Kasumi-1 (cell line): Measurements from ENCODE around the gene PHACTR4.
"Not testable (repeated sequence)": the region's sequence is repeated elsewhere in the genome, so short reads cannot be mapped to it uniquely, and the experiment has no call there.

ENCODE experiments used
- DNase-seq, 2 experiments: peaks; one replicate each; lab custom pipeline; 2025; lab: John Stamatoyannopoulos, UW

Gene PHACTR4

DNA sequence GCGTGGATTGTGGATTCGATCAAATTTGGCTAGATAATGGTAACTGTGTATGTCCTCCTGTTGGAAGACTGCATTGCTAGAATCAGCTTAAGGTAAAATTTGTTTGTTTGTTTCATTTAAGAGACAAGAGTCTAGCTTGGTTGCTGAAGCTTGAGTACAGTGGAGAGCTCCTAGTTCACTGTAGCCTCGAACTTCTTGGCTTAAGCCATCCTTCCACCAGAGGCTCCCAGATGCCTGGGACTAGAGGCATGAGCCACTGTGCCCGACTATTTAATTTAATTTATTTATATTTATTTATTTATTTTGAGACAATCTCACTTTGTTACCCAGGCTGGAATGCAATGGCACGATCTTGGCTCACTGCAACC, 1.5 kb downstream of the PHACTR4 start:
- DNase-seq, result peak in 1 of 2 experiments; percentile 11

DNA sequence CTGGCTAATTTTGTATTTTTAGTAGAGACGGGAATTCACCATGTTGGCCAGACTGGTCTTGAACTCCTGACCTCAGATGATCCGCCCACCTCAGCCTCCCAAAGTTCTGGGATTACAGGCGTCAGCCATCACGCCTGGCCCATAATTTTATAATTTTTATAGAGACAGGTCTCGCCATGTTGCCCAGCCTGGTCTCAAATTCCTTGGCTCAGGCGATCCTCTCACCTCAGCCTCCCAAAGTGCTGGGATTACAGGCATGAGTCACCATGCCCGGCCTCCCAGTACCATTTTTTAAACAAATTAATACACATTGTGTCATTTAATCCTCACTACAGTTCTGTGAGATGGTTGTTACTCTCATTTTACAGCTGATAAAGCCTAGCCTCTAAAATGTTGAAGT, 3.9 kb downstream of the PHACTR4 start:
- not testable (repeated sequence) for DNase-seq

DNA sequence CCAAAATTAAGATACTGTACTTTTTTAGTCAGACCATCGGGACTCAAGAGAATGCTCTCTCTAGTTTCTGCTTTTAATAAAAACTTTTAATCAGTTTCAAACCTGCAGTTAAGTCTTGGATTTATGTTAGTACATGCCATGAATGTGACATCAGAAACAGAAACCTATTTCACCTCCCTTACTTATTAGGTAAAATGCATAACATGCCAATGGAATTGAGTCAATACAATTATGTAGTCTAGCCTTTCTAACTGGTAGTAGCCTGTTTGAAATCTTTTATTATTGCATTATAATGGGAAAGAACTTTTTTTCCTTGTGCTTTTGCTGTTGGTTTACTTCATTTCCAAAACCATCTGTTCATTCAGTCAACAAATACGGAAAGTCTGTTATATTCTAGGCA, 4.8 kb downstream of the PHACTR4 start:
- DNase-seq, result no peak

DNA sequence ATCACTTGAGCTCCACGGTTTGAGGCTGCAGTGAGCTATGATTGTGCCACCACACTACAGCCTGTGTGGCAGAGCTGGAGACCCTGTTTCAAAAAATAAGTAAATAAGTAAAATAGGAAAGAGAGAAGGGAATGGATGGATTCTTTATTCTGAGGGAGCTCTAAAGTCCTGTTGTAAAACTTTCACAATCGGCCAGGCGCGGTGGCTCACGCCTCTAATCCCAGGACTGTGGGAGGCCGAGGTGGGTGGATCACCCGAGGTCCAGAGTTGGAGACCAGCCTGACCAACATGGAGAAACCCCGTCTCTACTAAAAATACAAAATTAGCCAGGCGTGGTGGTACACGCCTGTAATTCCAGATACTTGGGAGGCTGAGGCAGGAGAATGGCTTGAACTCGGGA, 6.1 kb downstream of the PHACTR4 start:
- DNase-seq, result not testable (repeated sequence)

GRCh38 chr1:28376195-28376594, 6.7 kb downstream of the PHACTR4 start:
- not testable (repeated sequence) for DNase-seq

- DNase-seq, result no peak
Observed at GRCh38 chr1:28378906-28379305, 9.4 kb downstream of the PHACTR4 start.

GRCh38 chr1:28380394-28380793, 10.9 kb downstream of the PHACTR4 start:
- DNase-seq, result no peak

GRCh38 chr1:28383785-28384184, 14.2 kb downstream of the PHACTR4 start:
- not testable (repeated sequence) for DNase-seq

GRCh38 chr1:28392027-28392652, 22.6 kb downstream of the PHACTR4 start:
- peak in 1 of 2 experiments; percentile 21 for DNase-seq

DNA sequence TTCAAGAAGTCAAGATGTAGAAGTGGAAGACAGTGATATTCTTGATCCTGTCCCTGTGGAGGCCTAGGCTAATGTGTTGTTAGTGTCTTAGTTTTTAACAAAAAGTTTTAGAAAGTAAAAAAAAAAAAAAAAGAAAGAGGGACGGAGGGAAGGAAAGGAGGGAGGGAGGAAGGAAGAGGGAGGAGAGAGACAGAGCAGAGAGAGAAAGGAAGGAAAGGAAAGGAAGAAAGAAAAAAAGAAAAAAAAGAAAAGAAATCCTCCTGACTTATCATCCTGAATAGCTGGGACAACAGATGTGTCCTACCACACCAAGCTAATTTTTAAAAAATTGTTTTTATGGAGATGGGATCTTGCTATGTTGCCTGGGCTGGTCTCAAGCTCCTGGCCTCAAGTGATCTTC, 24.6 kb downstream of the PHACTR4 start:
- no peak for DNase-seq

DNA sequence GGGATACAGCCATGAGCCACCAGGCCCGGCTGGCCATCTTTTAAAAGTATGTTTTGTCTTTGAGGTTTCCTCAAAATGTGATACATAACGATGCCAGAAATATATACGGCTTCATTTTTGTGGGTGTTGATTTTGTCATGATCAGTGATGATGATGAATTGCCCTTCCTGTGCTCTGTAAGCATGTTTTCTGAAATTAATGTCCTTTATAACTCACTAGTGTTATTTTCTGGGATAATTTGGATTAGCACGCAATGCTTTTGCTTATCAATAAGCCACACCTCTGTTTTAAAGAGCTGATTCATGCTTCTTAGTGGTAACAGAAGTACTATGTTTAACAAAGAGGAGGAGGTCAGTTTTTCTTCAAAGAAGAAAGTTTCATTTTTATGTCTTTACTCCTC, 25.6 kb downstream of the PHACTR4 start:
- DNase-seq, result no peak

GRCh38 chr1:28401760-28402159, 32.2 kb downstream of the PHACTR4 start:
- no peak for DNase-seq

GRCh38 chr1:28409090-28409489, 39.5 kb downstream of the PHACTR4 start:
- no peak for DNase-seq

DNA sequence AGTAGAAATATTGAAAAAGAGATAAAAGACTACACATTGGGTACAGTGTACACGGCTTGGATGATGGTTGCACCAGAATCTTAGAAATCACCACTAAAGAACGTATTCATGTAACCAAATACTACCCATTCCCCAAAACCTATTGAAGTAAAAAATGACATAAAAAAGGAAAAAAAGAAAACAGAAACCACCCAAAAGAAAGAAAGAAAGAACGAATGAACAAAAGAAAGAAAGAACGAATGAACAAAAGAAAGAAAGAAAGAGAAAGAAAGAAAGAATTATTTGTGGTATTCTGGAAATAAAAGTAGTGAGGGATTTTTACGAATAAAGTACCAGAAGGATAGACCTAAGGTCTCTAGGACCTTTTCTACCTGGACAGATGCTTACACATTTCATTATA, 42.1 kb downstream of the PHACTR4 start:
- no peak for DNase-seq

GRCh38 chr1:28412731-28413130, 43.2 kb downstream of the PHACTR4 start:
- DNase-seq, result no peak

DNA sequence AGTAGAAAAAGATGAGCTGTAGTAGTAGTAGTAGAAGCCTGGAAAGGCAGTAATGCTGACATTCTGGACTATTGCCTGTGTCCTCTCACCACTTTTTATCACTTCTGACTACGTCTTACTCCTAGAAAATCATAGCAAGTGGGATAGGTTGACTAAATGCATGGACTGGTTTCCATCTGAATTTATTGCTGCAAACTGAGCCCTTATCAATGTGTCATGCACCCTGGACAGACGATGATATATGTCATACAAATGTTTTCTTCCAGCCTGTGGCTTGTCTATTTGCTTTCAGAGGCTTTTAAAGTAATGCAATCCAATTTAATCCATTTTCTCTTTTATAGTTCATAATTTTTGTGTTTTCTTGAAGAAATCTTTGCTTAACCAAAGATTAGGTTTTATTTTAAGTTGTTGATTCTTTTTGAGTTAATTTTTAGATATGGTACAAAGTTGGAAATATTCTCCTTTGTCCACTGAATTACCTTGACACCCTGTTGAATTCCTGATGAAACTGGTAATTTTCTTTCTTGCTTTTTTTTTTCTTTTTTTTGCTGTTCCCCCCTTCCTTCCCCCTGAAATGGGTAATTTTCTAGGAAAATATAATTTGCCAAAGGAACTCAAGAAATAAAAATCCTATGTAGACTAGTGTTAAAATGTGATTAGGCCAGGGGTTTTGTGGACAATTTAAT, 47.1 kb downstream of the PHACTR4 start:
- no peak for DNase-seq

- DNase-seq, result no peak
Observed at GRCh38 chr1:28417441-28417922, 47.9 kb downstream of the PHACTR4 start.

- DNase-seq, result no peak
Observed at GRCh38 chr1:28417926-28418637, 48.5 kb downstream of the PHACTR4 start.

DNA sequence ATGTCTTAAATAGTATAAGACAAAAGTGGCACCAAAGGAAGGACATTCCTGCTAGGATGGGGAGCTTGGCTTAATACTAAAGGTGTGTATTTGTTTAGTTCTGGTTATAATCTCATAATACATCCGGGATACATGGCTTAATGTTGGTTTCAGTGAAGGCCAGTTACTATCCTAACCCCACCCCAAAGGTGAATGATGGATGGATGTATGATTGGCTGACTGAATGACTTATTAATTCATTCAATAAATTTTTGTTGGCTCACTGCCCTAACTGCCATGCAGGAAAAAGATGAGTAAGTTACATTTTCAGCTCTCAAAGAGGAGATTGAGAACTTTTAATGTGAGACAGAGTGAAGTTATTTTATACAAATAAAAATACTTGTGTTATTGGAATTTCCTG, 52.2 kb downstream of the PHACTR4 start:
- no peak for DNase-seq

DNA sequence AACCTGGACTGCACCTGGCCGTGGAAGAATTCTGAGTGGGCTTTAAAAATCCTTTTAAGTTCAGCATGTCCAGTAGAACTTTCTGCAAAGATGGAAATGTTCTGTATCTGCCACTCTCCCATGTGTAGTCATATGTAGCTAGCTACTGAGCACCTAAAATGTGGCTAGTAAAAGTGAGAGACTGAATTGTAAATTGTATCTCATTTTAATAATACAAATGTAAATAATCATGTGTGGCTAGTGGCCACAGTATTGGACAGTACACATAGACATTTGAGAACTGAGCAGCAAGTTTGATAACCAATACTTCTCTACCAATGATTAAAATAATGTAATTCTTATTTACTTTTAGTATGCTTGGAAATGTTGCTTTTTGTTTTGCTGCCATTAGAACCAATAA, 57.3 kb downstream of the PHACTR4 start:
- no peak for DNase-seq

- no peak for DNase-seq
Observed at GRCh38 chr1:28428012-28428411, 58.5 kb downstream of the PHACTR4 start.

DNA sequence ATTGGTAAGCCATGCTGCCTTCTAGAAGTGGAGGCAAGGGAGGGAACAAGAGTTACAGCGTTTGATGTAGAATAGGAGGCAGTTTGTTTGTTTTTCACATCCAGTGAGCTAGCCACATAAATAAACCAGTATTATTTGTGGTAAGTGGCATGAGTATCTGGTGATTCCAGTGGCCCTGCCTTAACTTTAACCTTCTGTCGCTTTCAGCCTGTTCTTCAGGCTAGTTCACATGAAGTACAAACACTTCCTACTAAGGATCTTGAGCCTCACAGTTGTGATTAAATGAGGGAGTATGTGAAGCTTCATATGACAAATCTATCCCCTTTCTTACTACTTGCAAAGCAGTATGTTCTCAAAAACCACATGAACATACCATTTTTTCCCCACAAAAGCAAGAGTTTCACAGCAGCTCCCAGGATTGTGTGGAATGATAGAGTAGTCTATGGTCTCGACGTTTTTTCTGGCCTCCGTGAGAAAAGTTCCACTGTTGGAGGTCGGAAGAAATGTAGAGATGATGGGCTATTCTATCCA, 59.5 kb downstream of the PHACTR4 start:
- DNase-seq, result no peak

DNA sequence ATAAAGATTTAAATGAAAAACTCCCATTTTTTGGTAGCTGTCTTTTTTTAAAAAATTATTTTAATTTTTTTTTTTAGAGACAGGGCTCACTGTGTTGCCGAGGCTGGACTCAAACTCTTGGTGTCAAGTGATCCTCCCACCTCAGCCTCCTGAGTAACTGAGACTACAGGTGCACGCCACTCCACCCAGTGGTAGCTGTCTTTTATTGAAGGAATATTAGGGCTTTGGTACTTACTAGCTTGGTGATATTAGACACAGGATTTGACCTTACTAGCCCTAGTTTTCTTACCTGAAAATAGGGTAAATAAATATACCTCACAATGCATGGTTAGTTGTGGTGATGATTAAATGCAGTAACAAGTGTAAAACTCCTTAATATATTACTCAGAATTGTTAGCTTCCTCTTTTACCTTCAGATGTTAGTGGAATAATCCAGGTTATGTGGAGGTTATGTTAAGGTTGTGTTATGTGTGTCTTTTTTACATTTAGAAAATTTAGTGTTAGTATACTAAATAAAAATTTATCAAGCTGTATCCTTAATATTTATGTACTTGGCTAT, 66.8 kb downstream of the PHACTR4 start:
- no peak for DNase-seq
